Panc1 (cell line): Measurements from ENCODE around the gene TSPAN5.

ENCODE experiments used
- CTCF ChIP-seq: fragments of 450-650 bp; IDR thresholded peaks from 2 replicates; pipeline ENCODE4 v1.5.1; 2017; ENCODE audit warnings: mild to moderate bottlenecking
- POLR2AphosphoS5 ChIP-seq: IDR thresholded peaks from 2 replicates; pipeline ENCODE4 v1.6.1; 2012; ENCODE audit warnings: mild to moderate bottlenecking, low read depth, low read length, moderate library complexity
- REST ChIP-seq, 2 experiments: IDR thresholded peaks; 2 replicates each; pipeline ENCODE4 v1.6.1; 2011 to 2012; ENCODE audit warnings: low read depth in 2 of 2, control low read depth in 1 of 2, low read length in 1 of 2, mild to moderate bottlenecking in 1 of 2, moderate library complexity in 1 of 2; ENCODE audit not compliant: insufficient read depth in 1 of 2
- SIN3A ChIP-seq: IDR thresholded peaks from 2 replicates; pipeline ENCODE4 v1.6.1; 2012; ENCODE audit warnings: low read depth, mild to moderate bottlenecking, low read length, moderate library complexity, borderline replicate concordance; ENCODE audit not compliant: insufficient read depth

DNA sequence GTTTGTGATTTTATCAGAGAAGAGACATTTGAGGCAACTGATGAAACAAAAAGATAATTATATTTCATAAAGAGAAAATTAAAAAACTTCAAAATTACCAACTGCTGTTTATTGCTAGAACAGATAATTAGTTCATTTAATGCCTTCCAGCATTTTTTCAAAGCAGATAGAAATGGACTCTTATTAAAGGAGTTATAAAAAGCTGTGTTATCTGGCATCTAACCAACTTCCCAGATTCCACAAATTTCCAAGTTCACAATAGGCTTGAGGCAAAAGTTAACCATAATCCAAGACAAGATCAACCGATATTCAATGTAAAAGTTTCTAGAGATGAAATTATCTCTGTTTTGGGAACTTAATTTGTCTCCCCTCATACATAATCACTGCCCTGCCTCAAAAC lies 152.4 kb downstream of the TSPAN5 start:
- no peak for TF ChIP-seq CTCF
- TF ChIP-seq POLR2AphosphoS5: no peak
- TF ChIP-seq REST (IDR thresholded peaks at IDR 0.05; ENCODE audit: insufficient read depth in 1 of 2, low read depth in 2 of 2, low read length in 1 of 2): no peak
- TF ChIP-seq SIN3A: no peak
